ENCODE results near the gene EDARADD. TPM values are rescaled to one million over a fixed set of nuclear protein-coding genes. Genes with fewer than 3 reads are reported as not detected.

Gene EDARADD
- total and polyA plus RNA-seq, 2 of the 8 experiments (the other 6 are each of a cell fraction or from before 2014, with no cell fraction given): 3.4 to 6.1 TPM

GRCh38 chr1:236507022-236507700 lies 113.1 kb downstream of the EDARADD start:
- ChIA-PET CTCF (ENCODE audit: partially characterized antibody) (interaction anchor here (0.6 to 0.8 kb wide), 2 partner anchors 10 to 15 kb away, joined by 3 read pairs; no protein-coding TSS in a partner anchor), POLR2A (ENCODE audit: partially characterized antibody) (interaction anchor here (1.2 kb wide), 1 partner anchor 10 kb away, joined by 3 read pairs; no protein-coding TSS in a partner anchor)
- Histone ChIP-seq H3K23ac (ENCODE audit: insufficient read length) (no peak overlapping the region), H3K4ac (replicated peaks; ENCODE audit: insufficient read length, low read depth, low read length) (no peak overlapping the region), H4K5ac (ENCODE audit: insufficient read length, low read depth, low read length) (no peak overlapping the region), H3K4me2 (ENCODE audit: insufficient read depth in 1 of 2, low read depth in 2 of 2, low read length in 2 of 2) (no peak overlapping the region), H3K18ac (ENCODE audit: extremely low read depth, low read length) (no peak overlapping the region), H3K27me3 (replicated peaks in 1 of 4; ENCODE audit: control insufficient read depth in 3 of 4, extremely low read depth in 1 of 4, insufficient read depth in 3 of 4, low read length in 3 of 4) (no peaks in the 10 kb centered on the region), H4K8ac (ENCODE audit: extremely low read depth, insufficient read depth, low read length) (no peak overlapping the region), H3K9ac (replicated peaks in 1 of 4; ENCODE audit: extremely low read depth in 1 of 4, low read depth in 3 of 4, low read length in 3 of 4) (no peak overlapping the region), H3K27ac (ENCODE audit: low read depth, low read length) (no peak overlapping the region), H3K23me2 (ENCODE audit: low read depth, low read length) (no peaks in the 10 kb centered on the region; the same call in 1 of the 2 replicates), H3K56ac (replicated peaks; ENCODE audit: insufficient read length, low read depth, low read length) (no peak overlapping the region), H4K20me1 (replicated peaks in 1 of 2; ENCODE audit: control insufficient read depth in 1 of 2, insufficient read depth in 2 of 2, low read length in 2 of 2) (no peaks in the 10 kb centered on the region), H3K79me1 (ENCODE audit: low read depth, low read length) (no peaks in the 10 kb centered on the region), H2AK5ac (ENCODE audit: low read depth, low read length) (no peak overlapping the region), H2BK12ac (ENCODE audit: low read depth, low read length) (no peak overlapping the region), H3K4me1 (replicated peaks in 1 of 4; ENCODE audit: control insufficient read depth in 3 of 4, insufficient read depth in 4 of 4, low read length in 3 of 4) (no peaks in the 10 kb centered on the region), H3K4me3 (ENCODE audit: extremely low read depth in 1 of 4, insufficient read depth in 2 of 4, low read depth in 3 of 4, low read length in 4 of 4) (no peak overlapping the region), H2AFZ (ENCODE audit: low read length) (no peak overlapping the region), H3K14ac (ENCODE audit: insufficient read length) (no peak overlapping the region), H2BK5ac (ENCODE audit: low read depth, low read length) (no peak overlapping the region), H2BK120ac (replicated peaks; ENCODE audit: low read depth, low read length) (no peak overlapping the region), H4K91ac (replicated peaks; ENCODE audit: insufficient read length, low read length) (no peak overlapping the region), H3K9me3 (ENCODE audit: insufficient read depth in 2 of 2, low read depth in 1 of 2, low read length in 1 of 2) (no peaks in the 10 kb centered on the region), H2BK20ac (ENCODE audit: low read length) (no peak overlapping the region), H3K79me2 (ENCODE audit: control insufficient read depth in 1 of 2, insufficient read depth in 2 of 2, low read length in 2 of 2) (no peaks in the 10 kb centered on the region), H3K36me3 (ENCODE audit: control insufficient read depth in 2 of 4, insufficient read depth in 4 of 4, low read length in 3 of 4) (no peaks in the 10 kb centered on the region), H2BK15ac (ENCODE audit: low read length) (no peak overlapping the region)
- no peak for DNase-seq (ENCODE audit: low read depth in 1 of 2, low spot score in 2 of 2)
- TF ChIP-seq BRCA1 (IDR thresholded peaks at IDR 0.05; ENCODE audit: low read depth, low read length) (no peak), TBP (IDR thresholded peaks at IDR 0.05; ENCODE audit: low read depth, low read length) (no peak), SIN3A (conservative IDR thresholded peaks at IDR 0.05 in 1 of 2, IDR thresholded peaks at IDR 0.05 in 1 of 2; ENCODE audit: low read depth in 1 of 2, low read length in 2 of 2) (no peak), CTBP2 (IDR thresholded peaks at IDR 0.05; ENCODE audit: borderline replicate concordance, insufficient read depth, insufficient read length, low read length) (no peak), SRF (IDR thresholded peaks at IDR 0.05; ENCODE audit: low read depth, low read length) (no peak), TEAD4 (IDR thresholded peaks at IDR 0.05; ENCODE audit: low read depth, low read length) (no peak), RFX5 (IDR thresholded peaks at IDR 0.05; ENCODE audit: borderline replicate concordance, low read depth, low read length) (no peak), MAFK (IDR thresholded peaks at IDR 0.05; ENCODE audit: low read depth, low read length) (no peak), TCF12 (IDR thresholded peaks at IDR 0.05; ENCODE audit: low read depth, low read length) (no peak), ATF2 (IDR thresholded peaks at IDR 0.05; ENCODE audit: low read length) (no peak), RBBP5 (IDR thresholded peaks at IDR 0.05; ENCODE audit: borderline replicate concordance, low read depth, low read length) (no peak), POLR2AphosphoS5 (IDR thresholded peaks at IDR 0.05; ENCODE audit: low read depth, low read length) (no peak)
- FAIRE-seq: no peak
- 95% methylated on average over 3 of the region's 5 CpGs; no CpG with 5 or more reads in 1 of the 2 experiments for WGBS, 2 experiments (ENCODE audit: extremely low coverage in 1 of 2, insufficient coverage in 1 of 2, insufficient read length in 1 of 2, insufficient replicate concordance in 2 of 2, low coverage in 1 of 2, low lambda C conversion rate in 2 of 2, missing lambda C conversion rate in 1 of 2)
